Endothelial cell of umbilical vein (primary cell): ENCODE data around the gene CHAF1A.

ENCODE experiments used
- CTCF ChIP-seq, 2 donors: IDR thresholded peaks; 1 replicate in 1 of 2; 2 replicates in 1 of 2; pipeline ENCODE4 v1.5.1; 2011; ENCODE audit warnings: low read length in 2 of 2, mild to moderate bottlenecking in 2 of 2, moderate library complexity in 2 of 2, control low read depth in 1 of 2, inconsistent platforms in 1 of 2, low read depth in 1 of 2; ENCODE audit not compliant: insufficient read depth in 1 of 2; ENCODE audit errors: extremely low read depth in 1 of 2
- EZH2 ChIP-seq: IDR thresholded peaks from 2 replicates; pipeline ENCODE4 v1.6.1; 2012; ENCODE audit warnings: borderline replicate concordance, low read depth, mild to moderate bottlenecking, moderate library complexity, low read length, inconsistent platforms; ENCODE audit not compliant: severe bottlenecking
- GATA2 ChIP-seq: IDR thresholded peaks from 2 replicates; pipeline ENCODE4 v1.7.0; 2011; ENCODE audit warnings: low read depth, mild to moderate bottlenecking, moderate library complexity, mixed read lengths, low read length; ENCODE audit not compliant: insufficient read length, insufficient read depth
- JUN ChIP-seq: IDR thresholded peaks from 2 replicates; pipeline ENCODE4 v1.6.1; 2011; ENCODE audit warnings: borderline replicate concordance, low read depth; ENCODE audit not compliant: insufficient read length, insufficient read depth
- MAX ChIP-seq: IDR thresholded peaks from 2 replicates; pipeline ENCODE4 v1.6.1; 2011; ENCODE audit not compliant: insufficient read depth, insufficient read length
- MYC ChIP-seq: IDR thresholded peaks from one replicate; pipeline ENCODE4 v1.6.1; 2011; ENCODE audit warnings: mild to moderate bottlenecking, low read depth, low read length
- POLR2A ChIP-seq: IDR thresholded peaks from 2 replicates; pipeline ENCODE4 v1.6.1; 2012; ENCODE audit warnings: low read depth, mild to moderate bottlenecking, control low read depth, low read length
- POLR2AphosphoS5 ChIP-seq: IDR thresholded peaks from 2 replicates; pipeline ENCODE4 v1.6.1; 2012; ENCODE audit warnings: low read depth, mild to moderate bottlenecking, control low read depth, low read length, moderate library complexity; ENCODE audit not compliant: insufficient read depth

- TF ChIP-seq POLR2AphosphoS5 (no peak), CTCF (IDR thresholded peaks at IDR 0.05; ENCODE audit: extremely low read depth in 1 of 2, insufficient read depth in 1 of 2, low read depth in 1 of 2, low read length in 2 of 2) (no peak), MAX (no peak), POLR2A (no peak), GATA2 (no peak), EZH2 (no peak), JUN (no peak), MYC (no peak)
Measured at GRCh38 chr19:4413588-4413987, 11.1 kb downstream of the CHAF1A start.
